Loucy (cell line): ENCODE results near the gene VWA8.

Experiments used
- EZH2phosphoT487 ChIP-seq: fragments of 200-600 bp; IDR thresholded peaks from 2 replicates; pipeline ENCODE4 v1.6.1; 2018; ENCODE audit warnings: antibody characterized with exemption, mild to moderate bottlenecking, moderate library complexity, borderline replicate concordance
- TF ChIP-seq, protein P1 (sequence below): fragments of 200-600 bp; sonication (generic); conservative IDR thresholded peaks from 2 replicates; pipeline ENCODE4 v1.5.1; 2014; ENCODE audit warnings: mild to moderate bottlenecking, antibody characterized with exemption, low read length

DNA sequence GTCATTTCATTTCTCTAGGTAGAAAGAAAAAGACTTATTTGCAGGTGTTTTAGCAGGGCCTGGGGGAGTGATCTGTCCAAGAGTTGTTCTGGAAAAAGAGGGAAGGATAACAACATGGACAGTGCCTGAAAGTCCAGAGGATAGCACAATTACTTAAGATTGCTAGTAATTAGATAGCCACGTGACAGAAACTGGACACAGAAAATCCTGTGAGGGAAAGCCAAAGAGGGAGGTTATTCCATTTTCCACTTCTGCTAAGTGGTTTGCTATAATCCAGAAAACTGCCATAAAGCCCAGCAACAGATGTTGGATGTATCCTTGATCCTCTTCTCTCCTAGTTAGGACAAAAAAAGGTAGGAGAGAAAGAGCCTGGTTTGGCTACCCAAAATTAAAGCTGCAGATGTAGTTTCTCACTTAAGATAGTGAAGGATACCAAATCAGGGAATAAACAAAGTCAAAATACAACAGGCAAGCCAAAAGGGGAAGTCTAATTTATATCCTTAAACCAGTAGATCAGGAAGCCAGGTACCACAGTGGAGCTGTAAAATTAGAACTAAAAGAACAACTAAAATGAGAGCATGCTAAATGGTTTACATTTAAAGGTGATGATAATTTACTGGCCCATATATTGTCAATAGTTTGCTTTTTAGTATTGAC lies 140.2 kb downstream of the VWA8 start:
- TF ChIP-seq, protein P1, sequence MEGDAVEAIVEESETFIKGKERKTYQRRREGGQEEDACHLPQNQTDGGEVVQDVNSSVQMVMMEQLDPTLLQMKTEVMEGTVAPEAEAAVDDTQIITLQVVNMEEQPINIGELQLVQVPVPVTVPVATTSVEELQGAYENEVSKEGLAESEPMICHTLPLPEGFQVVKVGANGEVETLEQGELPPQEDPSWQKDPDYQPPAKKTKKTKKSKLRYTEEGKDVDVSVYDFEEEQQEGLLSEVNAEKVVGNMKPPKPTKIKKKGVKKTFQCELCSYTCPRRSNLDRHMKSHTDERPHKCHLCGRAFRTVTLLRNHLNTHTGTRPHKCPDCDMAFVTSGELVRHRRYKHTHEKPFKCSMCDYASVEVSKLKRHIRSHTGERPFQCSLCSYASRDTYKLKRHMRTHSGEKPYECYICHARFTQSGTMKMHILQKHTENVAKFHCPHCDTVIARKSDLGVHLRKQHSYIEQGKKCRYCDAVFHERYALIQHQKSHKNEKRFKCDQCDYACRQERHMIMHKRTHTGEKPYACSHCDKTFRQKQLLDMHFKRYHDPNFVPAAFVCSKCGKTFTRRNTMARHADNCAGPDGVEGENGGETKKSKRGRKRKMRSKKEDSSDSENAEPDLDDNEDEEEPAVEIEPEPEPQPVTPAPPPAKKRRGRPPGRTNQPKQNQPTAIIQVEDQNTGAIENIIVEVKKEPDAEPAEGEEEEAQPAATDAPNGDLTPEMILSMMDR = no peak
- no peak for TF ChIP-seq EZH2phosphoT487
